RWPE2 (cell line): ENCODE results near the gene BHLHE40.

Experiments
- ATAC-seq: fragments of 200-7000 bp; cut with Tn5 transposase; 3 replicates; pipeline ENCODE4 v1.9.1; 2021; ENCODE audit warnings: low read depth
- DNase-seq: peaks from one replicate; pipeline ENCODE4 v3.0.0-alpha.2; 2020; ENCODE audit warnings: low spot score
- H3K27ac ChIP-seq: fragments of 450-650 bp; 2 replicates; pipeline ENCODE4 v1.5.1; 2017; ENCODE audit warnings: mild to moderate bottlenecking; ENCODE audit not compliant: poor library complexity, severe bottlenecking
- H3K27me3 ChIP-seq: fragments of 250-450 bp; sonication (Bioruptor Pico); 2 replicates; pipeline ENCODE4 v1.5.1; 2021; ENCODE audit warnings: mild to moderate bottlenecking, moderate library complexity; ENCODE audit not compliant: insufficient read depth, poor library complexity, severe bottlenecking
- H3K36me3 ChIP-seq: fragments of 250-450 bp; sonication (Bioruptor Pico); 2 replicates; pipeline ENCODE4 v1.5.1; 2020; ENCODE audit warnings: low read depth, mild to moderate bottlenecking, moderate library complexity
- H3K4me1 ChIP-seq: fragments of 250-450 bp; sonication (Bioruptor Pico); 2 replicates; pipeline ENCODE4 v1.5.1; 2021; ENCODE audit warnings: mild to moderate bottlenecking, moderate library complexity; ENCODE audit not compliant: insufficient read depth, poor library complexity, severe bottlenecking
- H3K4me3 ChIP-seq: fragments of 250-450 bp; sonication (Bioruptor Pico); 2 replicates; pipeline ENCODE4 v1.5.1; 2021; ENCODE audit warnings: mild to moderate bottlenecking, moderate library complexity; ENCODE audit not compliant: severe bottlenecking
- H3K9me3 ChIP-seq: fragments of 250-450 bp; sonication (Bioruptor Pico); 2 replicates; pipeline ENCODE4 v1.5.1; 2021; ENCODE audit warnings: mild to moderate bottlenecking, moderate library complexity; ENCODE audit not compliant: severe bottlenecking
- TF ChIP-seq, protein P1 (sequence below): fragments of 450-650 bp; IDR thresholded peaks from one replicate; pipeline ENCODE4 v1.5.1; 2017; ENCODE audit warnings: mild to moderate bottlenecking, moderate library complexity; ENCODE audit not compliant: poor library complexity, severe bottlenecking

BHLHE40 gene

GRCh38 chr3:5009506-5010109 is 30.4 kb downstream of the BHLHE40 start:
- Histone ChIP-seq H3K4me3 (no peak overlapping the region), H3K4me1 (peaks cover 19% of the 10 kb centered on the region), H3K27ac (no peak overlapping the region), H3K27me3 (no peaks in the 10 kb centered on the region), H3K36me3 (no peaks in the 10 kb centered on the region), H3K9me3 (no peaks in the 10 kb centered on the region)
- DNase-seq: peak; percentile 23
- TF ChIP-seq, protein P1, sequence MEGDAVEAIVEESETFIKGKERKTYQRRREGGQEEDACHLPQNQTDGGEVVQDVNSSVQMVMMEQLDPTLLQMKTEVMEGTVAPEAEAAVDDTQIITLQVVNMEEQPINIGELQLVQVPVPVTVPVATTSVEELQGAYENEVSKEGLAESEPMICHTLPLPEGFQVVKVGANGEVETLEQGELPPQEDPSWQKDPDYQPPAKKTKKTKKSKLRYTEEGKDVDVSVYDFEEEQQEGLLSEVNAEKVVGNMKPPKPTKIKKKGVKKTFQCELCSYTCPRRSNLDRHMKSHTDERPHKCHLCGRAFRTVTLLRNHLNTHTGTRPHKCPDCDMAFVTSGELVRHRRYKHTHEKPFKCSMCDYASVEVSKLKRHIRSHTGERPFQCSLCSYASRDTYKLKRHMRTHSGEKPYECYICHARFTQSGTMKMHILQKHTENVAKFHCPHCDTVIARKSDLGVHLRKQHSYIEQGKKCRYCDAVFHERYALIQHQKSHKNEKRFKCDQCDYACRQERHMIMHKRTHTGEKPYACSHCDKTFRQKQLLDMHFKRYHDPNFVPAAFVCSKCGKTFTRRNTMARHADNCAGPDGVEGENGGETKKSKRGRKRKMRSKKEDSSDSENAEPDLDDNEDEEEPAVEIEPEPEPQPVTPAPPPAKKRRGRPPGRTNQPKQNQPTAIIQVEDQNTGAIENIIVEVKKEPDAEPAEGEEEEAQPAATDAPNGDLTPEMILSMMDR: no peak
- ATAC-seq: no peak

DNA sequence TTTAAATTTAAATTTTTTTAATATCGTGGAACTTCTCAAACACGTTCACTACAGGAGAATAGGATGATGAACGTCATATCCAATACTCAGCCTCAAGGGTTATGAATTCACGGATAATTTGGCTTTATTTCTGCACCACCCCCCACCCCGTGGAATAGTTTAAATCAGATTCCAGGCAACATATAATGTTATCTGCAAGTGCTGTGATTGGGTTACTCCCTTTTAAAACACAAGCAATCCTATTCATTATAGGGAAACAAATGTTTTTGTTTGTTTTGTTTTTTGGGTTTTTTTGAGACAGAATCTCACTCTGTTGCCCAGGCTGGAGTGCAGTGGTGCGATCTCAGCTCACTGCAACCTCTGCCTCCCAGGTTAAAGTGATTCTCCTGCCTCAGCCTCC is 30.9 kb downstream of the BHLHE40 start:
- TF ChIP-seq, protein P1: no peak
- Histone ChIP-seq H3K4me3 (no peak overlapping the region), H3K4me1 (peaks cover 14% of the 10 kb centered on the region), H3K9me3 (no peaks in the 10 kb centered on the region), H3K27me3 (no peaks in the 10 kb centered on the region), H3K27ac (no peak overlapping the region), H3K36me3 (no peaks in the 10 kb centered on the region)
- no peak for ATAC-seq
- DNase-seq: no peak

DNA sequence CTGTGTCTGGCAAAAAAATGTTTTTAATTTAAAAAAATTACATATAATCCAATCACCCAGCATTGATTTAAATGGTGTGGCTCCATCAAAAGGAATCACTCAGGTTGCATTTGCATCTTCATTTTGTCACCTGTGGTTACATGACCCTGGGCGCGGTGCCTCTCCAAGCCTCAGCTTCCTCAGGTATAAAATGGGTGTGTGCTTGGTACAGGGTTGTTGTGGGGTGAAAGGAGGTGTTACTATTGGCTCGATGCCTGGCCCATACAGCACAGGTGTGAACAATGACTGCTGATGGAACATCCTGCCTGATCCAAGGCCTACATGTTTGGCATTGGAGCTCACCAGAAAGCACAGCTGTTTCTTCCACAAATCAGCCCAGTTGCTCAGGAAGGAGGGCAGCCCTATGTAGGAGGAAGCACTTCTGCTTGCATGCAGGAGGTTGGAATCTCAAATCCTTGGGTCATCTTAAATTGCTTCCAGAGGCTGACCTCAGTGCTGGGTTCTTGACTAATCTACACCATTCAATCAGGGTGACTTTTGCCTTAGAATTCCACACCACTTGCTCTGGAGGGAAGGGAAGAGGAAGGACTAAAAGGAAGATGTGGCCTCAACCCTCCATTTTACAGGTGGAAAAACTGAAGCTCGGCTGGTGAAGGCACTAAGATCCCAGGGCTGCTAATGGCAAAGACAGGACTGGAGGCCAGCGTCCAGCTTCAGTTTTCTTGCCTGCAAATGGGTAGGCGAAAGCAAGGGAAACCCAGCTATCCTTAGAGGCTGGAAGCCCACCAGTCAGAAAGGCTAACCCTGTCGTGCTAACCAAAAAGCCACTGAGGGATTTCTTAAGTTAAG is 31.7 kb downstream of the BHLHE40 start:
- Histone ChIP-seq H3K4me1 (peaks cover 14% of the 10 kb centered on the region), H3K4me3 (no peak overlapping the region), H3K27ac (no peak overlapping the region), H3K27me3 (no peaks in the 10 kb centered on the region), H3K9me3 (no peaks in the 10 kb centered on the region), H3K36me3 (no peaks in the 10 kb centered on the region)
- peak; percentile 20 for DNase-seq
- no peak for ATAC-seq
- TF ChIP-seq, protein P1: no peak

GRCh38 chr3:5011555-5012256 is 32.5 kb downstream of the BHLHE40 start:
- H3K4me1 ChIP-seq: peaks cover 22% of the 10 kb centered on the region
- H3K27me3 ChIP-seq: no peaks in the 10 kb centered on the region
- TF ChIP-seq, protein P1: no peak
- H3K9me3 ChIP-seq: no peaks in the 10 kb centered on the region
- no peaks in the 10 kb centered on the region for H3K36me3 ChIP-seq
- no peak for DNase-seq
- ATAC-seq: no peak
- no peak overlapping the region for H3K27ac ChIP-seq
- no peak overlapping the region for H3K4me3 ChIP-seq
